ENCODE data around the gene CFD. TPM values are rescaled to one million over a fixed set of nuclear protein-coding genes. Genes with fewer than 3 reads are reported as not detected.
"Not testable (repeated sequence)": the region's sequence is repeated elsewhere in the genome, so short reads cannot be mapped to it uniquely, and the experiment has no call there.

The CFD gene
- total RNA-seq, 6 experiments from 2014 or later = 3.5 to 9.6 (median 7.8) TPM

GRCh38 chr19:815079-815774 is 44.2 kb upstream of the CFD start:
- Histone ChIP-seq H3K4me1 (no peaks in the 10 kb centered on the region), H3K9me3 (no peaks in the 10 kb centered on the region), H3K27me3 (no peaks in the 10 kb centered on the region), H3K4me3 (no peak overlapping the region), H3K27ac (no peak overlapping the region), H3K36me3 (peaks cover 8 to 21% (median 13%) of the 10 kb centered on the region in 4 donors)
- WGBS (ENCODE audit: insufficient coverage, low coverage, low lambda C conversion rate, missing lambda C conversion rate) = no CpG with 5 or more reads among the region's 47 CpGs
- DNase-seq (no peak), ATAC-seq (peak in 2 of 4 donors; percentile 3 to 13)
- intact Hi-C loops (cut with DNase I) = no loop called here
- TF ChIP-seq POLR2A (IDR thresholded peaks at IDR 0.05) (no peak), CTCF (IDR thresholded peaks at IDR 0.05) (no peak)

GRCh38 chr19:815775-816499 is 43.5 kb upstream of the CFD start:
- no peak overlapping the region for H3K27ac ChIP-seq
- no peak overlapping the region for H3K4me3 ChIP-seq
- H3K9me3 ChIP-seq = no peaks in the 10 kb centered on the region
- H3K4me1 ChIP-seq = no peaks in the 10 kb centered on the region
- DNase-seq = no peak
- intact Hi-C loops (cut with DNase I) = no loop called here
- H3K36me3 ChIP-seq = peaks cover 3 to 14% (median 6%) of the 10 kb centered on the region in 4 donors
- H3K27me3 ChIP-seq = no peaks in the 10 kb centered on the region
- ATAC-seq = no peak
- 98% methylated on average over 5 of the region's 13 CpGs for WGBS (ENCODE audit: insufficient coverage, low coverage, low lambda C conversion rate, missing lambda C conversion rate)
- no peak for TF ChIP-seq POLR2A (IDR thresholded peaks at IDR 0.05)
- no peak for TF ChIP-seq CTCF (IDR thresholded peaks at IDR 0.05)

- no peak for TF ChIP-seq POLR2A (IDR thresholded peaks at IDR 0.05)
- no peak for TF ChIP-seq CTCF (IDR thresholded peaks at IDR 0.05)
- Histone ChIP-seq H3K27ac (no peak overlapping the region), H3K27me3 (no peaks in the 10 kb centered on the region), H3K4me1 (peaks cover 0 to 1% (median 0%) of the 10 kb centered on the region in 4 donors), H3K36me3 (peaks cover 0 to 9% (median 2%) of the 10 kb centered on the region in 4 donors), H3K4me3 (no peak overlapping the region), H3K9me3 (no peaks in the 10 kb centered on the region)
- intact Hi-C loops (cut with DNase I) = no loop called here
- ATAC-seq (no peak), DNase-seq (no peak)
- 70% methylated on average over 2 of the region's 2 CpGs for WGBS (ENCODE audit: insufficient coverage, low coverage, low lambda C conversion rate, missing lambda C conversion rate)
These were observed 43.0 kb upstream of the CFD start for GRCh38 chr19:816500-816857.

- DNase-seq, H3K4me3 ChIP-seq: not testable (repeated sequence)
These were observed 39.3 kb upstream of the CFD start for GRCh38 chr19:820212-820611.

GRCh38 chr19:821231-821824 is 38.1 kb upstream of the CFD start:
- H3K4me3 ChIP-seq = no peak overlapping the region
- H3K36me3 ChIP-seq = no peaks in the 10 kb centered on the region
- DNase-seq = no peak
- ATAC-seq = peak in 1 of 4 donors; percentile 19
- WGBS (ENCODE audit: insufficient coverage, low coverage, low lambda C conversion rate, missing lambda C conversion rate) = 0% methylated on average over 1 of the region's 64 CpGs
- intact Hi-C loops (cut with DNase I) = no loop called here
- H3K27me3 ChIP-seq = peaks cover 0 to 5% of the 10 kb centered on the region in 2 donors
- H3K4me1 ChIP-seq = peaks cover 0 to 6% (median 0%) of the 10 kb centered on the region in 4 donors
- no peak for TF ChIP-seq POLR2A (IDR thresholded peaks at IDR 0.05)
- TF ChIP-seq CTCF (IDR thresholded peaks at IDR 0.05) = no peak
- H3K9me3 ChIP-seq = no peaks in the 10 kb centered on the region
- H3K27ac ChIP-seq = no peak overlapping the region

More at GRCh38 chr19:820212-820611, 39.3 kb upstream of the CFD start:
- WGBS (ENCODE audit: insufficient coverage, low coverage, low lambda C conversion rate, missing lambda C conversion rate) = 78% methylated on average over 3 of the region's 5 CpGs
- H3K36me3 ChIP-seq; H3K4me1 ChIP-seq; intact Hi-C loops (cut with DNase I); H3K27me3 ChIP-seq; H3K9me3 ChIP-seq; ATAC-seq; H3K27ac ChIP-seq: not testable (repeated sequence)
